Stimulated activated effector memory CD8-positive, alpha-beta T cell treated with anti-CD3 and anti-CD28 coated beads, Interleukin-12 subunit alpha, Interleukin-12 subunit beta, amount 100 ng/mL, for 72 hours (primary cell): ENCODE results near the gene WNT11.

ENCODE experiments used
- ATAC-seq: fragments of 150-1000 bp; cut with Tn5 transposase; 2 replicates; pipeline ENCODE4 v1.10.0; 2021
- DNase-seq, 2 donors: peaks; one replicate each; pipeline ENCODE4 v3.0.0; 2021 to 2022; ENCODE audit warnings: low spot score in 2 of 2
- H3K27ac Mint-ChIP-seq: one replicate; pipeline ENCODE4 v1.8.0; 2022; ENCODE audit warnings: mild to moderate bottlenecking, mixed read lengths
- H3K36me3 Mint-ChIP-seq: one replicate; pipeline ENCODE4 v1.8.0; 2022; ENCODE audit warnings: mild to moderate bottlenecking, mixed read lengths
- H3K4me1 Mint-ChIP-seq: one replicate; pipeline ENCODE4 v1.8.0; 2022; ENCODE audit warnings: mixed read lengths
- H3K4me3 Mint-ChIP-seq: one replicate; pipeline ENCODE4 v1.8.0; 2022; ENCODE audit warnings: mild to moderate bottlenecking, mixed read lengths
- H3K9me3 Mint-ChIP-seq: one replicate; pipeline ENCODE4 v1.8.0; 2022; ENCODE audit warnings: mixed read lengths

The WNT11 gene

GRCh38 chr11:76152741-76153570 lies 53.3 kb downstream of the WNT11 start:
- DNase-seq = peak in 1 of 2 donors; percentile 51
- Mint-ChIP-seq H3K4me3 (peak overlapping the region; percentile 75), H3K9me3 (no peaks in the 10 kb centered on the region), H3K27ac (peak overlapping the region; percentile 88), H3K36me3 (no peaks in the 10 kb centered on the region), H3K4me1 (peaks cover 34% of the 10 kb centered on the region)
- ATAC-seq = peak; percentile 25

- Mint-ChIP-seq H3K27ac (peak overlapping the region; percentile 88), H3K9me3 (no peaks in the 10 kb centered on the region), H3K4me3 (peak overlapping the region; percentile 75), H3K4me1 (peaks cover 34% of the 10 kb centered on the region), H3K36me3 (no peaks in the 10 kb centered on the region)
- ATAC-seq = peak; percentile 96
- DNase-seq = peak; percentile 86 to 93
Measured at GRCh38 chr11:76152086-76152681, 54.1 kb downstream of the WNT11 start.

GRCh38 chr11:76151556-76152085 lies 54.7 kb downstream of the WNT11 start:
- H3K36me3 Mint-ChIP-seq = no peaks in the 10 kb centered on the region
- H3K4me1 Mint-ChIP-seq = peaks cover 34% of the 10 kb centered on the region
- H3K9me3 Mint-ChIP-seq = no peaks in the 10 kb centered on the region
- ATAC-seq = peak; percentile 4
- H3K27ac Mint-ChIP-seq = peak overlapping the region; percentile 88
- no peak for DNase-seq
- peak overlapping the region; percentile 75 for H3K4me3 Mint-ChIP-seq

- DNase-seq (no peak), ATAC-seq (no peak)
- H3K4me3 Mint-ChIP-seq = no peak overlapping the region
- H3K4me1 Mint-ChIP-seq = peaks cover 34% of the 10 kb centered on the region
- no peaks in the 10 kb centered on the region for H3K9me3 Mint-ChIP-seq
- H3K27ac Mint-ChIP-seq = peak overlapping the region; percentile 2
- no peaks in the 10 kb centered on the region for H3K36me3 Mint-ChIP-seq
Measured at GRCh38 chr11:76150141-76150540, 56.2 kb downstream of the WNT11 start.

GRCh38 chr11:76149713-76150112 lies 56.6 kb downstream of the WNT11 start:
- Mint-ChIP-seq H3K9me3 (no peaks in the 10 kb centered on the region), H3K27ac (peak overlapping the region; percentile 2)

GRCh38 chr11:76148941-76149613 lies 57.2 kb downstream of the WNT11 start:
- Mint-ChIP-seq H3K9me3 (no peaks in the 10 kb centered on the region), H3K27ac (no peak overlapping the region), H3K4me1 (peaks cover 29% of the 10 kb centered on the region), H3K36me3 (no peaks in the 10 kb centered on the region), H3K4me3 (no peak overlapping the region)
- ATAC-seq (no peak), DNase-seq (no peak)

More at GRCh38 chr11:76149713-76150112, 56.6 kb downstream of the WNT11 start:
- Mint-ChIP-seq H3K4me1 (peaks cover 34% of the 10 kb centered on the region), H3K4me3 (no peak overlapping the region), H3K36me3 (no peaks in the 10 kb centered on the region)
- no peak for ATAC-seq
- DNase-seq = no peak

GRCh38 chr11:76148231-76148630 lies 58.1 kb downstream of the WNT11 start:
- no peak overlapping the region for H3K4me3 Mint-ChIP-seq
- peaks cover 21% of the 10 kb centered on the region for H3K4me1 Mint-ChIP-seq
- no peaks in the 10 kb centered on the region for H3K36me3 Mint-ChIP-seq
- no peak overlapping the region for H3K27ac Mint-ChIP-seq
- no peaks in the 10 kb centered on the region for H3K9me3 Mint-ChIP-seq
- DNase-seq (no peak), ATAC-seq (no peak)

- DNase-seq (no peak), ATAC-seq (no peak)
- Mint-ChIP-seq H3K36me3 (no peaks in the 10 kb centered on the region), H3K9me3 (no peaks in the 10 kb centered on the region), H3K4me1 (peaks cover 11% of the 10 kb centered on the region), H3K27ac (no peak overlapping the region), H3K4me3 (no peak overlapping the region)
Measured at GRCh38 chr11:76147106-76147740, 59.1 kb downstream of the WNT11 start.

GRCh38 chr11:76143274-76143673 lies 63.0 kb downstream of the WNT11 start:
- ATAC-seq = no peak
- H3K27ac Mint-ChIP-seq = no peak overlapping the region
- H3K36me3 Mint-ChIP-seq = peaks cover 10% of the 10 kb centered on the region

GRCh38 chr11:76141901-76142588 lies 64.3 kb downstream of the WNT11 start:
- ATAC-seq = no peak
- DNase-seq = no peak
- no peak overlapping the region for H3K27ac Mint-ChIP-seq
- no peaks in the 10 kb centered on the region for H3K9me3 Mint-ChIP-seq
- no peaks in the 10 kb centered on the region for H3K4me1 Mint-ChIP-seq
- peaks cover 10% of the 10 kb centered on the region for H3K36me3 Mint-ChIP-seq
- H3K4me3 Mint-ChIP-seq = no peak overlapping the region

More at GRCh38 chr11:76143274-76143673, 63.0 kb downstream of the WNT11 start:
- H3K4me3 Mint-ChIP-seq = no peak overlapping the region
- DNase-seq = no peak
- no peaks in the 10 kb centered on the region for H3K9me3 Mint-ChIP-seq
- H3K4me1 Mint-ChIP-seq = no peaks in the 10 kb centered on the region

- Mint-ChIP-seq H3K27ac (no peak overlapping the region), H3K36me3 (peaks cover 10% of the 10 kb centered on the region), H3K4me3 (no peak overlapping the region), H3K9me3 (no peaks in the 10 kb centered on the region), H3K4me1 (no peaks in the 10 kb centered on the region)
- ATAC-seq (no peak), DNase-seq (no peak)
Measured at GRCh38 chr11:76140912-76141574, 65.3 kb downstream of the WNT11 start.

GRCh38 chr11:76139314-76139713 lies 67.0 kb downstream of the WNT11 start:
- H3K9me3 Mint-ChIP-seq = no peaks in the 10 kb centered on the region
- no peak overlapping the region for H3K4me3 Mint-ChIP-seq
- peaks cover 10% of the 10 kb centered on the region for H3K36me3 Mint-ChIP-seq
- DNase-seq (no peak), ATAC-seq (no peak)
- no peaks in the 10 kb centered on the region for H3K4me1 Mint-ChIP-seq
- H3K27ac Mint-ChIP-seq = peak overlapping the region; percentile 17
